Endothelial cell of umbilical vein (primary cell): ENCODE data around the gene CLDN16. TPM values are rescaled to one million over a fixed set of nuclear protein-coding genes. Genes with fewer than 3 reads are reported as not detected.

Experiments
- Bru-seq: library from RNA; stranded (reverse); fragments of 400-500 nt; gene quantifications from one replicate; lab custom pipeline; 2021; lab: Mats Ljungman, UMichigan
- BruChase-seq, 2 experiments: library from RNA; stranded (reverse); fragments of 400-500 nt; gene quantifications; one replicate each; lab custom pipeline; 2021; lab: Mats Ljungman, UMichigan
- BruUV-seq: library from RNA; stranded (reverse); fragments of 400-500 nt; replicated peaks from 2 replicates; lab custom pipeline; 2021; lab: Mats Ljungman, UMichigan
- CTCF ChIA-PET: fragments of 300-600, 350-600 bp; sonication (Branson Sonifier 250); formaldehyde crosslinking; loops from one replicate; lab custom pipeline; 2021; ENCODE audit warnings: antibody characterized with exemption, inconsistent platforms; lab: Charles Lee
- POLR2A ChIA-PET: fragments of 300-600, 350-600 bp; sonication (Branson Sonifier 250); formaldehyde crosslinking; loops from one replicate; lab custom pipeline; 2021; ENCODE audit warnings: antibody characterized with exemption, inconsistent platforms; lab: Charles Lee
- DNase-seq: peaks from one replicate; pipeline ENCODE4 v3.0.0-alpha.2; 2011; ENCODE audit warnings: low read depth, low spot score
- FAIRE-seq: peaks from 2 replicates; lab custom pipeline; 2011; peaks lifted over from hg19 to GRCh38; lab: Jason Lieb, UNC
- H2AFZ ChIP-seq: 2 replicates; pipeline ENCODE4 v1.6.0; 2012; ENCODE audit warnings: low read depth, low read length, control low read depth, inconsistent platforms
- H3K27ac ChIP-seq: 2 replicates; pipeline ENCODE4 v1.5.1; 2011; ENCODE audit warnings: low read depth, mild to moderate bottlenecking, control low read depth, low read length, moderate library complexity; ENCODE audit not compliant: insufficient read depth
- H3K27me3 ChIP-seq, 2 experiments: 2 replicates each; pipeline versions ENCODE4 v1.6.0 to v1.6.1; 2011; ENCODE audit warnings: low read length in 2 of 2, mixed read lengths in 1 of 2; ENCODE audit not compliant: control insufficient read depth in 2 of 2, insufficient read depth in 2 of 2
- H3K36me3 ChIP-seq, 2 experiments: 2 replicates in 1 of 2; 3 replicates in 1 of 2; pipeline ENCODE4 v1.5.1; 2011; ENCODE audit warnings: low read length in 2 of 2, mild to moderate bottlenecking in 1 of 2, moderate library complexity in 1 of 2; ENCODE audit not compliant: control insufficient read depth in 2 of 2, insufficient read depth in 2 of 2; ENCODE audit errors: extremely low read depth in 1 of 2
- H3K4me1 ChIP-seq: 3 replicates; pipeline ENCODE4 v1.5.1; 2011; ENCODE audit warnings: mild to moderate bottlenecking, low read length; ENCODE audit not compliant: control insufficient read depth, insufficient read depth; ENCODE audit errors: extremely low read depth
- H3K4me2 ChIP-seq: 2 replicates; pipeline ENCODE4 v1.6.1; 2011; ENCODE audit warnings: low read length, control low read depth, mixed read lengths; ENCODE audit not compliant: insufficient read depth
- H3K4me3 ChIP-seq, 3 experiments: fragments of 200-600 bp in 1 of 3; sonication (generic), shearing (Covaris generic) in 1 of 3; replicated peaks in 1 of 3; 2 replicates each; pipeline ENCODE4 v1.5.1; 2011 to 2016; ENCODE audit warnings: control low read depth in 3 of 3, low read length in 3 of 3, mild to moderate bottlenecking in 2 of 3, inconsistent platforms in 1 of 3, low read depth in 1 of 3, moderate library complexity in 1 of 3; ENCODE audit not compliant: insufficient read depth in 1 of 3
- H3K79me2 ChIP-seq: 2 replicates; pipeline ENCODE4 v1.6.0; 2012; ENCODE audit warnings: low read length, inconsistent platforms; ENCODE audit not compliant: control insufficient read depth, insufficient read depth
- H3K9ac ChIP-seq: replicated peaks from 2 replicates; pipeline ENCODE3; 2011; ENCODE audit warnings: low read length, control low read depth; ENCODE audit not compliant: insufficient read depth; ENCODE audit errors: extremely low read depth
- H3K9me1 ChIP-seq: replicated peaks from 3 replicates; pipeline ENCODE4 v1.6.0; 2011; ENCODE audit warnings: mild to moderate bottlenecking, low read length; ENCODE audit not compliant: control insufficient read depth, insufficient read depth; ENCODE audit errors: extremely low read depth
- H3K9me3 ChIP-seq: replicated peaks from 2 replicates; pipeline ENCODE4 v1.5.1; 2012; ENCODE audit warnings: low read length, inconsistent platforms; ENCODE audit not compliant: control insufficient read depth, insufficient read depth
- H4K20me1 ChIP-seq: replicated peaks from 2 replicates; pipeline ENCODE3; 2011; ENCODE audit warnings: mild to moderate bottlenecking, low read length; ENCODE audit not compliant: control insufficient read depth, insufficient read depth; ENCODE audit errors: extremely low read depth
- EZH2 ChIP-seq: IDR thresholded peaks from 2 replicates; pipeline ENCODE4 v1.6.1; 2012; ENCODE audit warnings: borderline replicate concordance, low read depth, mild to moderate bottlenecking, moderate library complexity, low read length, inconsistent platforms; ENCODE audit not compliant: severe bottlenecking
- FOS ChIP-seq: IDR thresholded peaks from 2 replicates; pipeline ENCODE4 v1.6.1; 2011; ENCODE audit warnings: mild to moderate bottlenecking, low read length, moderate library complexity, borderline replicate concordance; ENCODE audit not compliant: insufficient read depth
- GATA2 ChIP-seq: IDR thresholded peaks from 2 replicates; pipeline ENCODE4 v1.7.0; 2011; ENCODE audit warnings: low read depth, mild to moderate bottlenecking, moderate library complexity, mixed read lengths, low read length; ENCODE audit not compliant: insufficient read length, insufficient read depth
- JUN ChIP-seq: IDR thresholded peaks from 2 replicates; pipeline ENCODE4 v1.6.1; 2011; ENCODE audit warnings: borderline replicate concordance, low read depth; ENCODE audit not compliant: insufficient read length, insufficient read depth
- MYC ChIP-seq: IDR thresholded peaks from one replicate; pipeline ENCODE4 v1.6.1; 2011; ENCODE audit warnings: mild to moderate bottlenecking, low read depth, low read length
- POLR2A ChIP-seq: IDR thresholded peaks from 2 replicates; pipeline ENCODE4 v1.6.1; 2012; ENCODE audit warnings: low read depth, mild to moderate bottlenecking, control low read depth, low read length
- POLR2AphosphoS5 ChIP-seq: IDR thresholded peaks from 2 replicates; pipeline ENCODE4 v1.6.1; 2012; ENCODE audit warnings: low read depth, mild to moderate bottlenecking, control low read depth, low read length, moderate library complexity; ENCODE audit not compliant: insufficient read depth
- dilution Hi-C: fragments of 300-500 bp; cut with MboI; formaldehyde crosslinking; loops from one replicate; pipeline ENCODE4 v1.15.0; 2019; ENCODE audit warnings: low sequenced_read_pairs; ENCODE audit not compliant: extremely low pct_ligation_motif_present
- intact Hi-C: fragments of 100-400 bp; cut with micrococcal nuclease; formaldehyde crosslinking; loops from one replicate; pipeline ENCODE4 v1.10.0; 2022
- long read RNA-seq: library from polyadenylated mRNA; stranded (forward); transcript quantifications from one replicate; pipeline ENCODE4 v2.0.0, GENCODE V29; 2021
- polyA minus RNA-seq, 3 experiments: library from RNA; depleted of rRNA, polyadenylated mRNA; stranded (reverse); fragments of >200 nt; gene quantifications; 1 replicate in 1 of 3; 2 replicates in 2 of 3; pipeline ENCODE4 v1.2.3, GENCODE V29; 2011
- polyA plus RNA-seq, 4 experiments: library from polyadenylated mRNA; depleted of rRNA in 3 of 4; stranded (reverse) in 3 of 4; unstranded in 1 of 4; fragments of >200 nt; gene quantifications; 2 replicates each; pipeline versions ENCODE4 v1.2.1 to v1.2.3, GENCODE V29; 2011 to 2012; ENCODE audit warnings: missing spikeins in 1 of 4
- total RNA-seq: library from RNA; stranded (reverse); gene quantifications from 2 replicates; pipeline ENCODE4 v1.2.3, GENCODE V29; 2021
- TF ChIP-seq, protein P1 (sequence below): IDR thresholded peaks from 2 replicates; pipeline ENCODE4 v1.6.1; 2011; ENCODE audit not compliant: insufficient read depth, insufficient read length
- TF ChIP-seq, protein P2 (sequence below), 2 donors: IDR thresholded peaks; 1 replicate in 1 of 2; 2 replicates in 1 of 2; pipeline ENCODE4 v1.5.1; 2011; ENCODE audit warnings: low read length in 2 of 2, mild to moderate bottlenecking in 2 of 2, moderate library complexity in 2 of 2, control low read depth in 1 of 2, inconsistent platforms in 1 of 2, low read depth in 1 of 2; ENCODE audit not compliant: insufficient read depth in 1 of 2; ENCODE audit errors: extremely low read depth in 1 of 2

The CLDN16 gene, protein sequence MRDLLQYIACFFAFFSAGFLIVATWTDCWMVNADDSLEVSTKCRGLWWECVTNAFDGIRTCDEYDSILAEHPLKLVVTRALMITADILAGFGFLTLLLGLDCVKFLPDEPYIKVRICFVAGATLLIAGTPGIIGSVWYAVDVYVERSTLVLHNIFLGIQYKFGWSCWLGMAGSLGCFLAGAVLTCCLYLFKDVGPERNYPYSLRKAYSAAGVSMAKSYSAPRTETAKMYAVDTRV
- not detected in 2 replicates for total RNA-seq
- polyA plus RNA-seq = 0.01 TPM in 1 of 2 replicates, not detected in the other
- not detected in 2 replicates for polyA plus RNA-seq (2011; cell fraction: cytosol; rRNA removed)
- 0.04 TPM in 1 of 2 replicates, not detected in the other for polyA plus RNA-seq (2011; cell fraction: nucleus; rRNA removed)
- not detected in 2 replicates for polyA plus RNA-seq (2012)
- not detected in 2 replicates for polyA minus RNA-seq
- not detected for polyA minus RNA-seq (2011; cell fraction: cytosol; rRNA and poly(A)+ RNA removed)
- polyA minus RNA-seq (2011; cell fraction: nucleus; rRNA and poly(A)+ RNA removed) = 0.10 TPM in 1 of 2 replicates, not detected in the other
- percentile 10 among the genes with signal in this experiment for Bru-seq, nascent RNA
- percentile 9 among the genes with signal in this experiment for BruChase-seq, experiment 1, labeled RNA remaining after a 6-hour chase
- percentile 4 among the genes with signal in this experiment for BruChase-seq, experiment 2, labeled RNA remaining after a 2-hour chase
- long read RNA-seq = 0 reads

DNA sequence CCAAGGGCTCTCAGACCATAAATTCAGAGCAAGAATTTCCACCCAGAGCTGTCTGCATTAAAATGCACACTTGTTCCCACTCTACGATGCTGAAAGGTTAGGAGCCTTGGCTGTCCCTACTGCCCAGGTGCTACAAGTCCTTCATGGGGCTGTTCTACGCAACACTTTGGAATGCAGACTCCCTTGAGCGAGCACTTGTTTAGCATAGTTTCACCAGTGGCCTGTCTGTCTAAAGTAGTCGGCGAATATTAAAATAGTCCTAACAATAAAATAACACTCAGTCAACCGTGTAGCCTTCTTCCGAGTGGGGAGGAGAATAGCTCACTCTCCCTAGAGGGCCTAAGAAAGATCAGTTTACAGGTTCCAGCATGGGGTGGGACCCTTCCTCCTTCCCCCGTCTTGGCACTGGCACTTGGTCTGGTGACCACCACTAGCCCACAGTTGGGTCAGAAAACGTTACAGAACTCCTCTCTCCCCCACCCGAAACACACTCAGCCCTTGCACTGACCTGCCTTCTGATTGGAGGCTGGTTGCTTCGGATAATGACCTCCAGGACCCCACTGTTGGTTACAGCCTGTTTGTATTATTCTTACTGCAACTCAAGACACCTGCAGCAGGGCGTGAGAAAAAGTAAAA, at the start of gene CLDN16:
TSS of gene CLDN16 (plus strand) at position 586 of the 636 bp plus-strand sequence. CDS start 167 bp downstream, outside the sequence.
- peak within 1 kb of the TSS; percentile 37 for H3K9ac ChIP-seq

More for the DNA sequence above, at the start of gene CLDN16:
- peak within 1 kb of the TSS; percentile 35 for H3K27ac ChIP-seq
- intact Hi-C loops (no loop called here), dilution Hi-C loops (no loop called here)
- TF ChIP-seq, protein P1, sequence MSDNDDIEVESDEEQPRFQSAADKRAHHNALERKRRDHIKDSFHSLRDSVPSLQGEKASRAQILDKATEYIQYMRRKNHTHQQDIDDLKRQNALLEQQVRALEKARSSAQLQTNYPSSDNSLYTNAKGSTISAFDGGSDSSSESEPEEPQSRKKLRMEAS = no peak
- TF ChIP-seq EZH2 (no peak), FOS (no peak), POLR2AphosphoS5 (no peak), MYC (no peak), GATA2 (no peak), JUN (no peak), POLR2A (no peak)
- TF ChIP-seq, protein P2, sequence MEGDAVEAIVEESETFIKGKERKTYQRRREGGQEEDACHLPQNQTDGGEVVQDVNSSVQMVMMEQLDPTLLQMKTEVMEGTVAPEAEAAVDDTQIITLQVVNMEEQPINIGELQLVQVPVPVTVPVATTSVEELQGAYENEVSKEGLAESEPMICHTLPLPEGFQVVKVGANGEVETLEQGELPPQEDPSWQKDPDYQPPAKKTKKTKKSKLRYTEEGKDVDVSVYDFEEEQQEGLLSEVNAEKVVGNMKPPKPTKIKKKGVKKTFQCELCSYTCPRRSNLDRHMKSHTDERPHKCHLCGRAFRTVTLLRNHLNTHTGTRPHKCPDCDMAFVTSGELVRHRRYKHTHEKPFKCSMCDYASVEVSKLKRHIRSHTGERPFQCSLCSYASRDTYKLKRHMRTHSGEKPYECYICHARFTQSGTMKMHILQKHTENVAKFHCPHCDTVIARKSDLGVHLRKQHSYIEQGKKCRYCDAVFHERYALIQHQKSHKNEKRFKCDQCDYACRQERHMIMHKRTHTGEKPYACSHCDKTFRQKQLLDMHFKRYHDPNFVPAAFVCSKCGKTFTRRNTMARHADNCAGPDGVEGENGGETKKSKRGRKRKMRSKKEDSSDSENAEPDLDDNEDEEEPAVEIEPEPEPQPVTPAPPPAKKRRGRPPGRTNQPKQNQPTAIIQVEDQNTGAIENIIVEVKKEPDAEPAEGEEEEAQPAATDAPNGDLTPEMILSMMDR (IDR thresholded peaks at IDR 0.05; ENCODE audit: extremely low read depth in 1 of 2, insufficient read depth in 1 of 2, low read depth in 1 of 2, low read length in 2 of 2) = no peak
- no peaks in the 10 kb centered on the region for H3K79me2 ChIP-seq
- H3K9me3 ChIP-seq = no peaks in the 10 kb centered on the region
- H3K27me3 ChIP-seq = no peaks in the 10 kb centered on the region
- DNase-seq (no peak), FAIRE-seq (no peak)
- H3K4me3 ChIP-seq = no peak within 1 kb of the TSS
- POLR2A ChIA-PET = no interaction called here
- H2AFZ ChIP-seq = no peak within 1 kb of the TSS
- no peaks in the 10 kb centered on the region for H3K9me1 ChIP-seq
- no peak within 1 kb of the TSS for H3K4me2 ChIP-seq
- H3K4me1 ChIP-seq = peaks cover 12% of the 10 kb centered on the region
- no TSS peak for BruUV-seq
- CTCF ChIA-PET = interaction anchor here (1.4 to 2.0 kb wide), 3 partner anchors 8 to 426 kb away, joined by 4 to 6 read pairs (median 6); no protein-coding TSS in a partner anchor
- H3K36me3 ChIP-seq = no peaks in the 10 kb centered on the region
- no peaks in the 10 kb centered on the region for H4K20me1 ChIP-seq
